GM12872 (cell line): Measurements from ENCODE around the gene SPNS3.

ENCODE experiments used
- TF ChIP-seq, protein P1 (sequence below): IDR thresholded peaks from 3 replicates; pipeline ENCODE4 v1.5.1; 2011; ENCODE audit warnings: low read depth, mild to moderate bottlenecking, low read length, moderate library complexity; ENCODE audit not compliant: insufficient read depth

SPNS3 gene

DNA sequence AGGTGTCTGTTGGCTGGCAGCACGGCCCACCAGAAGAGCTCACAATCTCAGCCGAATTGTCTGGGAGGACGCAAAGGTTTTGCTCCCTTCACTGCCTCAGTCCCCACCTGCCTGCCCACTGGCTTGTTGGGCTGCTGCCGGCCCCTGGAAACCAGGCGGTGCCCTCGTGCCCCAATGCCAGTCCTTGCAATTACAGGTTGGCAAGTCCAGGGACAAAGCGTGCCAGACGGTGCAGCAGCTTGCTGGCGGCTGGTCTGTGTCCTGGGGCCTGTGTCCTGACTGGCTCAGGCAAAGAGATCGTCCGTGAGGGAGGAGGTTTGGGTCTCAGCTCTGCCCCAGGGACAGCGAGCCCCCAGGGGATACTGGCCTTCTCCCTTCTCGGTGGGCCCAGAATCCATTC is 40.4 kb downstream of the SPNS3 start:
- TF ChIP-seq, protein P1, sequence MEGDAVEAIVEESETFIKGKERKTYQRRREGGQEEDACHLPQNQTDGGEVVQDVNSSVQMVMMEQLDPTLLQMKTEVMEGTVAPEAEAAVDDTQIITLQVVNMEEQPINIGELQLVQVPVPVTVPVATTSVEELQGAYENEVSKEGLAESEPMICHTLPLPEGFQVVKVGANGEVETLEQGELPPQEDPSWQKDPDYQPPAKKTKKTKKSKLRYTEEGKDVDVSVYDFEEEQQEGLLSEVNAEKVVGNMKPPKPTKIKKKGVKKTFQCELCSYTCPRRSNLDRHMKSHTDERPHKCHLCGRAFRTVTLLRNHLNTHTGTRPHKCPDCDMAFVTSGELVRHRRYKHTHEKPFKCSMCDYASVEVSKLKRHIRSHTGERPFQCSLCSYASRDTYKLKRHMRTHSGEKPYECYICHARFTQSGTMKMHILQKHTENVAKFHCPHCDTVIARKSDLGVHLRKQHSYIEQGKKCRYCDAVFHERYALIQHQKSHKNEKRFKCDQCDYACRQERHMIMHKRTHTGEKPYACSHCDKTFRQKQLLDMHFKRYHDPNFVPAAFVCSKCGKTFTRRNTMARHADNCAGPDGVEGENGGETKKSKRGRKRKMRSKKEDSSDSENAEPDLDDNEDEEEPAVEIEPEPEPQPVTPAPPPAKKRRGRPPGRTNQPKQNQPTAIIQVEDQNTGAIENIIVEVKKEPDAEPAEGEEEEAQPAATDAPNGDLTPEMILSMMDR, result no peak

DNA sequence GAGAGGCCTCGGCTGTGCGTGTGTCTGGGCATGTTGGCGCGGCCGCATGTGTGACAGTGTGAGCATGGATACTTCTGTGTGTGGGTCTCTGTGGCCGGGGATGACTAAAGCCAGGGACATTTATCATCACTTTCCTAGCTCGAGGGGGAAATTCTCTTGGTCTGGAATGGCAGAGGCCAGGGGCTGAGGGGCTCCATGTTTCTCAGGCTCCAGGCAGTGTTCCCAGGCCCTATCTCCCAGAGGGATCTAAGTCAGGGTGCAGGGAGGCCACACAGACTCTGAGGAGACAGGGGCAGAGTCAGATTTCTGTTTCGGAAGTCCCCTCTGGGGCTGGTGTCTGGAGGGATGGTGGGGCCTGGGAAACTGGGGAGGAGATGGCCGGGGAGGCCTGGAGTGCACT is 41.3 kb downstream of the SPNS3 start:
- TF ChIP-seq, protein P1, result no peak

DNA sequence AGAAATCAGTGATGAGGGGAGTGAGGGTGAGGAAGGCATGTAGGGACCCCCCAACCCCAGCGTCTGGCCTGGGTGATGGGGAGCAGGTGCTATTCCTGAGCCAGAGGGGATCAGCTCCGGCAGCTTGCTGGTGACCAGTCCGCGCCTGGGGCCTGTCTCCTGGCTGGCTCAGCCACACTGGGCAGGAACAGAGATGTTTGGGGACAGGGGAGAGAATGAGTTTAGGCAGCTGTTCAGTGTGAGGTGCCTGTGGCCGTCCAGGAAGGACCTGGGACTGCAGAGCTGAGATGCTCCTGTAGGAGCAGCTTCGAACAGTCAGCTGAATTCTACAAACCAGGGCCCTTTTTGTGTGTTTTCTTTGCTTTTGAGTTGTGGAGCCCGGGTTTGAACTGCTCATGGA is 41.7 kb downstream of the SPNS3 start:
- TF ChIP-seq, protein P1, result no peak

DNA sequence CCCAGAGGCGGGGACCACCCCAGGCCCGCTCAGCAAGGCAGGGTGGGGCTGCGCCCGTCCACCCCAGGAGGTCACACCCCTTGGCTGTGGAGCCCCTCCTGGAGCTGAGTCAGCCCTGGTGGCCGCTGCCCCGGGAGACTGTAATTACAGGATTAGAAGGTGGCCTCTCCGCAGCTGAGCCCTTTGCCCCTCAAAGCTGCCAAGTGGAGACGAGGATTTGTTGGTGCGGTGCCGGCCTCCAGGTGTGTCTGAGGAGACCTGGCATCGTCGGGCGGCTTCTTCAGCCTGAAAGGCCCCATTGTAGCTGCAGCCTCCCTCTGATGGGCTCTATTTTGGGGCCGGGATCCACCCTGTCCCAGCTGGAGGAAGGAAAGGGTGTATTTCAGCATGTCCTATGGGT is 42.3 kb downstream of the SPNS3 start:
- TF ChIP-seq, protein P1, result no peak

DNA sequence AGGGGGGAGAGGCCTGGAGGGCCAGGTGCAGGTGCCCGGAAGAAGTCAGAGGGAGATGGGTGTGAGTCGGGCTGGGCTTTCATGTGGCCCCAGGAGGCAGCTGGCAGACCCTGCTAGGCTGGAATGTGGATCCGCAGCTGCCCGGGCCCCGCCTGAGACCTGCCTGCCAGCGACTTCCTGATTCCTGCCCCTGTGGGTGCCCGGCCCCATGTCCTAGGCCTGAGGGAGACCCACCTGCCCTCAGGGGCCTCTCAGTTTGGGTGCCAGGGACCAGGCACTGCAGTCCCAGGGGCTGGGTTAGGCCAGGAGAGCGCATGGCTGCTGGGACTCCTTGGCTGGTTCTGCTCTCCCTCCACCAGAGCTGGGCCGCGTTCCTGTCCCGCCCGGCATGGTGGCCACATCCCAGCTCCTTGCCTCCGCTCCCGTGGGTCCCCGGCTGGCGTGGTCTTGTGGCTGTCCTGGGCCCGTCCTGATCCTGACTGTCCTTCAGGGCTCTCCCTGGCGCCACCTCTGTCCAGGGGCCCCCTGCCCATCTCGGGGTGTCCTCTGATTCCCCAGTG is 42.9 kb downstream of the SPNS3 start:
- TF ChIP-seq, protein P1, result no peak

DNA sequence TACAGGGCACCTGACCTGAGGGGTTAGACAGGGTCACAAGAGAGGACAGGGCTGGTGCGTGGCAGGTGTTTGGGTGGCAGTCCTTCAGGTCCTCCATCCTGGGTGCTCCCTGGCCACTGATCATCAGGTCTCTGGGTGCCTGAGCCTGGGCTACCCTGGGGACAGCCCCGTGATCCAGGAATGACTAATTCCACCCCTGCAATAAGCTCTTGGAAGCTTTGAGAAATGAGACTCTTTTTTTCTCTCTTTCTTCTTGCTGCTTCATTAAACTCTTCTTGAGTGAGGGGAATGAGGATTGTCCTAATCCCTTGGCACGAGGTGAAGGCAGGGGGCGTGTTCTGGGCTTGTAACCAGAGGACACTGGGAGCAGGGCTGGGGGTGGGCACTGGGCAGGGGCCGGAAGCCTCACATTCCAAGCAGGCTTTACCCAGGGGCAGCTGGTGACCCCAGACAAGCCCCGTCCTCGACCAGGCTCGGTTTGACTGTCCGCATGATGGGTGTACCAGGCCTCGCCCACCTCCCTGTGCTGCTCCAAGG is 43.6 kb downstream of the SPNS3 start:
- TF ChIP-seq, protein P1, result no peak

DNA sequence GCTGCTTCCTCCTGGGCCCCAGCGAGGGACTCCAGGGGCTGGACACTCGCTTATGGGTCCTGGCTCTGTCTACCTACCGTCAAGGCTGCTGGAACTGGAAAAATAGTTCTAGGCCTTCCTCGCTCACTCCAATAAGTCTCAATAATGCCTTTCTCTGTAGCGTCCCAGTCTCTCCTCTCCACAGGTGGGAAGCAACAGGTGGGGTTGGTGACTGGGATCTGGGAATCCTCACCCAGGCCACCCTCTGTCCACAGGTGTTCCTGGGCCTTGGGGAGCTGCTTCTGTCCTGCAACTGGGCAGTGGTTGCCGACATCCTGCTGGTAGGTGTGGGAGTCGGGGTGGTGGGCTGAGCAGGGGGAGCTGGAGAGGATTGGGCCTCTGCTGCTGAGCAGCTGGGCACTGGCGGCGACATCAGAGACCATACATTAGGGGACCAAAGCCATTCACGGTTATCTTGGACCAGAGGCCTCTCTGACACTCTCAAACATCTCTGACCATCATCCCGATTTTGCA is 44.6 kb downstream of the SPNS3 start:
- TF ChIP-seq, protein P1, result no peak
